GM12892 (cell line): ENCODE results near the gene CIP2A.

Source experiments
- DNase-seq: peaks from one replicate; pipeline ENCODE4 v3.0.0; 2011; ENCODE audit not compliant: insufficient read length
- FAIRE-seq: peaks from 2 replicates; lab custom pipeline; 2011; peaks lifted over from hg19 to GRCh38; lab: Jason Lieb, UNC
- POLR2A ChIP-seq: IDR thresholded peaks from 2 replicates; pipeline ENCODE4 v1.6.1; 2011; ENCODE audit warnings: low read depth, low read length, control low read depth
- POLR2AphosphoS5 ChIP-seq: IDR thresholded peaks from 2 replicates; pipeline ENCODE4 v1.6.1; 2011; ENCODE audit warnings: low read depth, low read length, control low read depth
- TAF1 ChIP-seq: IDR thresholded peaks from 2 replicates; pipeline ENCODE4 v1.6.1; 2011; ENCODE audit warnings: low read depth, mild to moderate bottlenecking, control low read depth, low read length, borderline replicate concordance

Gene CIP2A

DNA sequence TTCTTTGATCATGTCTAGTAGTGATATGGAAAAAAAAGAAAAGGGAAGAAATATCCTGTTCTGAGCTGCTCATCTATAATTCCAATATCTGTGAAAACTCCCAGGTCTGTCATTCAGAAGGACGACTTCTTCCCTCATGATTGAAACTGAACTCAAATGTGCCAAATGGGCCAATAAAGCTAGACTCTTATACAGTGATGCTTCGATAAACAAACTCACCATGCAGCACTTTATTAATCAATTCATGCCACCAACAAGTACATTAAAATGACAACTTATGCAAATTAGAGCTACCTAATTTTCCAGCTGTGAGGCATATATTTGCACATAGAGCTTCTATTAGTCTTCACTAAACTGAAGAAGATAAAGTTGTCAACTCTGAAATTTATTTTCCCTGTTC is 63.3 kb downstream of the CIP2A start:
- TF ChIP-seq TAF1 (no peak), POLR2A (no peak), POLR2AphosphoS5 (no peak)
- DNase-seq, result no peak
- no peak for FAIRE-seq

DNA sequence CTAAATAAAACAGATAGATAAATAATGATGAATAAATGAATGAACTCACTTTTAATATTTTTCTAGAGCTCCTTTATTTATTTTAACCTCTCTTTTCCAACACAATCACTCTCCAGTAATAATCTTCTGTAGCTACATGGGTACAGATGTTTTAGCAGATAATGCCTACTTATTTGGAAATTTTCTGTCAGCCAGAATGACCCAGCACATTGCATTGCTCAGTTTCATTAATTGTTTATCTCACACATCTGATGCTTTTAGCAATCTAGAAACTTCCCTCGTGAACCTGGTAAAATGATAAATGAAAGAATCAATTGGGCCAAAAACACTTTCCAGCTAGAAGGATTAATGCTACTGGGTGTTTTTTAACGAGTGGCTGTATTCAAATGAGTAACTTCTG is 64.0 kb downstream of the CIP2A start:
- FAIRE-seq (no peak), DNase-seq (no peak)
- TF ChIP-seq TAF1, result no peak
- TF ChIP-seq POLR2A, result no peak
- TF ChIP-seq POLR2AphosphoS5, result no peak

DNA sequence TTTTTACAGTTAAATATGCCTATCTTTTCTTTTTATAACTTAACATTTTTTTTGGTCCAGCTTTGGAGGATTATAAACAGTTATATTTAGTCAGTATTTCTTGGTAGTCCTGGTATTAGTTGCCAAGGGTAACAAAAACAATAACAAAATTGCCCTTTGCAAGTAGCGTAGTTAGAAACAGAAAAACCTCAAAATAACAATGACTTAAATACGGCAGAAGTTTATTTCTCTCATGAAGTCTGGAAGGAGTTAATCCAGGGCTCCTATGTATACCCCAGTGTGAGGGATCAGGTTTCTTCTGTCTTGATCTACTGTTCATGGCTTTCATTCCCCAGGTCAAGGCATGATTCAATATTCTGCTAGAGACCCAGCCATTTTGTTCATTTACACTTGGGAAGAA is 64.7 kb downstream of the CIP2A start:
- DNase-seq (no peak), FAIRE-seq (no peak)
- TF ChIP-seq POLR2AphosphoS5 (no peak), TAF1 (no peak), POLR2A (no peak)

DNA sequence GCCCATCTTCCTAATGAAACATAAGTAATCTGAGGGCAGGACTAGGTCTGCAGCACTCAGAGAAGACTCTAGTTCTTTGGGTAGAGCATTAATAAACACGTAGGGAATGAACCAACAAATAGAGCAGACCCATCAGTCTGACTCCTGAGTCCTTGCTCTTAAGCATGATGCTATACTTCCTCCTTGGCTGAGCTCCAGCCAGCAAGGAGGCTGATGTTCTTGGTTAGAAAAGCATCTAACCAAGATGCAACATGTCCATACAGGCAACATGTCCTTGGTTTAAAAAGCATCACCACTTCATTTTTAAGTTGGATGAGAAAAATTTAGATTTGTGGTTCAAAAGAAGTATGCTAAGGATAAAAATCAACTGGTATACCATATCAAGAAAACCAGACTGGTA is 70.3 kb downstream of the CIP2A start:
- TF ChIP-seq TAF1, result no peak
- no peak for TF ChIP-seq POLR2A
- TF ChIP-seq POLR2AphosphoS5, result no peak
- FAIRE-seq, result no peak

DNA sequence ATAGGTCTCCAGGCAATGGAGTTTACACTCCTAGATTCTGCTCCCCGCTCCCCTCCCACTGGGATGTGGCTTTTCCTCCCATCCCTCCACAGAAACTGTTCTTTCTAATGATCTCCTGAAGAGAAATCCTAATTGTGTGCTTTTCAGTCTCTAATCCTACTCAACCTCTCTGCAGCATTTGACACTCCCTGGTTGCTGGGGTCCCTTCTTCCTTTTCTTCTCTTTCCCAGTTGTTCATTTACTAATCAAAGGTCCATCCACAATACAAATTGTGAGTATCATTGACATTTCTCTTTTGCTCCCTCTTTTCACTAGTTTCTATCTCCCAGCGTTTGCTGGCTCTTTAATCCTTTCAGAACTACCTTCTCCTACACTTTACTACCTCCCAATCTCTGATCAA is 72.4 kb downstream of the CIP2A start:
- DNase-seq (no peak), FAIRE-seq (no peak)
- TF ChIP-seq TAF1, result no peak
- TF ChIP-seq POLR2A, result no peak
- TF ChIP-seq POLR2AphosphoS5, result no peak

More for the DNA sequence above, 70.3 kb downstream of the CIP2A start:
- no peak for DNase-seq

DNA sequence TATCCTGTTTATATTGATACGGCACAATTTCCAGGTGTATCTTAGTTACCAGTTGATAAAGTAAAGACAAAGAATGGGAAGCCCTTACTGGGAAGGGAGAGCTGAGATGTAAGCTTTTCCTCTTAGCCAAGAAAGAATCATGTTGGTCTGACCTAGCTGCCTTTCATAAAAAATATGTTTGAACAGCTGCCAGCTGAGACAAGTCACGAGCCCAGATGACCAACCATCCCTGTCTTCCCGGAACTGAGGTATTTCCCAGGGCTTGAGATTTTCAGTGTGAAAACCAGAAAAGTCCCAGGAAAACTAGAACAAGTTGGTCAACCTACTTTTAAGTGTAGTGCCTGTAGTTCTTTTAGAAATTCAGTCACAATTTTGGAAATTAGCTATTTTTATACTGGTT is 75.3 kb downstream of the CIP2A start:
- no peak for FAIRE-seq
- no peak for DNase-seq
- TF ChIP-seq POLR2AphosphoS5 (no peak), TAF1 (no peak), POLR2A (no peak)

DNA sequence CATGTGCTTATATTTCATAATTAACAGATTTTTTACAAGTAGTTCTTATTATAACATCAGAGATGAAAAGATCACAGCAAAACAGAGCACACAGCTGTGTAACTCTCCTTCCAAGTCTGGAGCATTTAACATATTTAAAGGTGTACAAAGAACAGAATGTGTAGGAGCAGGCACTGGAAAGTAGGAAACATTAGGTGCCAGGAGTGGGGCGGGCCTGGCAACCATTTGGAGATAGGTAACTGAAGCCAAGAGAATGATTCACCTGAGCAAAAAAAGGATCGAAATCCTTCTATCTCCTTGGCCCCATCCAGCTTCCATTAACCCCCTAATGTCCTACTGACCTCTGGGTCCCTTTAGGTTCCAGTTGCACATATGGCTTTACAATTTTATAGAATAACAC is 76.6 kb downstream of the CIP2A start:
- DNase-seq (no peak), FAIRE-seq (no peak)
- TF ChIP-seq TAF1, result no peak
- TF ChIP-seq POLR2A, result no peak
- no peak for TF ChIP-seq POLR2AphosphoS5

DNA sequence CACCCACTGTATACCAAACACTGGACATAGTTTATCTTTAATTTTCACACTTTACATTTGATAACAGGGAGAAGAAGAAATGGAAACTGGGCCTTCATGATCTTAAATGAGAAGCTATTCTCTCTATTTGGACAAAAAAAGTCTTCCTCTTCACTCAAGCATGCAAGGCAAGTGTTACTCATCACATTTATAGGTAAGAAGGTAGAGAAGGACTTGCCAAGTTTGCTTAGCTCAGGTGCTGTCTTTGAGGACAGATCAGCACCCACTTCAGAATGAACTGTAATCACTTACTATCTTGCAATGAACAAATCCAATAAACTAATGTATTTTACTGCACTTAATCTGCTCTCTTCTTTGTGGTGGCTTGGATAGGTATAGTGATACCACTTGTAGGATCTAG is 77.7 kb downstream of the CIP2A start:
- FAIRE-seq (no peak), DNase-seq (no peak)
- TF ChIP-seq POLR2AphosphoS5 (no peak), POLR2A (no peak)

DNA sequence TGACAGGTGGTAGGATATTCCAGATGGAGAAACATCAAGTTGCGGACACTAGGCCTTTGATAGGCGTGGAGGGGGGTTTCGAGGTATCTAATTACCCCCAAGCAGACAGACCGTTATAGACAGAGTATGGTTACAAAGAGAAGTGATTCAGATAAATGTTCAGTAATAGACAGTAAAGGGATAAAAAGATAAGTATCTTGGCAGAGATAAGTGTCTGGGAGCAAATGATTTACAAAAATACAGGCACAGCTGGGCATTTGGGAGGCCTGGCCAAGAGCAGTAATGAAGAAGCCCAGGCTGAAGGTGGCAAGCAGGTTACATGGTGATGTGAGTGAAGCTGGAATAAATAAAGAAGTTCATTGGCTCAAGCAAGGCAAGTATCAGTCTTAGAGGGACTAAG is 78.2 kb downstream of the CIP2A start:
- TF ChIP-seq POLR2A (no peak), POLR2AphosphoS5 (no peak)
- DNase-seq (no peak), FAIRE-seq (no peak)

DNA sequence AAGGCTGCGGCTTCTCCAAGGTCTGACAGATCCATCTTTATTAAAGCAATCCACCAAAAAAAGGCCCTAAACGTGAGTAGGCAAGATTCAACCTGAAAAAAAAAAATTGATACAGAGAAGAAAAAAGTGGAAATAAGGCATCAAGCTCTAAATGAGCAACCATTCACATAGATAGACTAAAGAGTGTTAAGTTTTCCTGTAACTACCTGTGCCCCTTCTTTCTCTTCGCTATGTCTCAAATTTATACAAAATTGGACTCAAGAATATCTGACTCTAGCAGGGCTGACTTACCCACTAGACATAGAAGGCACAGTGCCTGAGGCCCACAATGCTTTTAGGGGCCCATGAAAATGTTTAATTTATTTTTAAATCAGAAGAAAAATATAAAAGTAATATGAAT is 78.7 kb downstream of the CIP2A start, which contains the start of gene MYH15:
MYH15 (minus strand) TSS at position 101 of the 400 bp plus-strand sequence; CDS start at position 35, 66 bp downstream.
- TF ChIP-seq TAF1 (no peak), POLR2A (no peak), POLR2AphosphoS5 (no peak)
- no peak for FAIRE-seq
- no peak for DNase-seq

DNA sequence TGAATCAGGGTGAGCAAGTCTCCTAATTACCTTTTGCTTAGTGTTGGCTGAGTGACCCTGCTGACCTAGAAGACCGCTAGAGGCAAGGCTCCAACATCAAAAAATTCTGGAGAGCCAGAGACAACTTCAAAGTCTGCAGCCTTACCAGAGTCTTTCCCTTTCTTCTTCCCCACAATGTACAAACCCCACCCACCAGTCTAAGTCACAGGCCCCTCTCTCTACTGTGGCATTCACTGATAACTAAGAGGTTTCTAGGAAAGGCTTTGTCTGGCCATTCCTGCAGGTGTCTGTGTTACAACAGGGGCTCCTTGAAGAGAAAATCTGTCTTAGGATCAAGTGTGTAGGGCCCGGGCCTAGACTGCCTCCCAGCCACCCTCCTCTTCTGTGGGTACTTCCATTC is 79.4 kb downstream of the CIP2A start:
- TF ChIP-seq POLR2AphosphoS5 (no peak), POLR2A (no peak), TAF1 (no peak)
- no peak for DNase-seq
- no peak for FAIRE-seq

DNA sequence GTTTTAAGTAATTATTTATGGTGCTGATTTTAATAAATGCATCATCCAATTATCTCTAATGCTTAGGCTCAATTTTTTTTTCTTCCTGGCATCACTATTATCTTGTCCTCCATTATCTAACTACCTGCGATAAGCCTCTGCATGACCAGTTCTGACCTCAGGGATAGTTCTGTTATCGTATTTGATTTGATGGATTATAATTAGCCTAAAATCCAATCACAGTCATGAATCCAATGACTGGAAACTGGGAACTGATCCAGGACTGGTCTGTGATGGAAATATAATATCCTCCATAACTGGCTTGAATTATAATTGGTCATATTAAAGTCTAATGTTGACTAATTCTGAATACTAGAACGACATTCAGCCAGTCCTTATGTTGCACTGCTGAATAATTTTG is 80.0 kb downstream of the CIP2A start:
- TF ChIP-seq POLR2A, result no peak
- TF ChIP-seq TAF1, result no peak
- FAIRE-seq (no peak), DNase-seq (no peak)

DNA sequence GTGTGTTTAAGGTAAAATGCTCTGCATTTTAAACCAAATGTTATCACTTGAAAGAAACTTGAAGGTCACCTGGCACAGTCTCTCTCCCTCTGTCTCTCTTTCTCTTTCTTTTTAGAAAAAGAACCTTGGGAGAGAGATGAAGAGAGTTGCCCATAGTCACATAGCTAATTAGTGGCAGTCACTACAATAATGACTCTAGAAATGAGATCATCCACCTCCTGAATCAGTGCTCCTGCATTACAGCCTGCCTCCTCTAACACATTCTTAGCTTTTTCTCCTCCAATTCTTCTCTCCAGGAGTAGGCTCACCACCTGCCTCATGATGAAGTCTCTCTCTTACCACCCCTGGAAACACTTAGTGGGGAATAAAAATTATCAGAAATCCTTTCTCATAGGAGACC is 81.3 kb downstream of the CIP2A start:
- FAIRE-seq (no peak), DNase-seq (no peak)
- TF ChIP-seq POLR2AphosphoS5, result no peak
- no peak for TF ChIP-seq TAF1
- no peak for TF ChIP-seq POLR2A

DNA sequence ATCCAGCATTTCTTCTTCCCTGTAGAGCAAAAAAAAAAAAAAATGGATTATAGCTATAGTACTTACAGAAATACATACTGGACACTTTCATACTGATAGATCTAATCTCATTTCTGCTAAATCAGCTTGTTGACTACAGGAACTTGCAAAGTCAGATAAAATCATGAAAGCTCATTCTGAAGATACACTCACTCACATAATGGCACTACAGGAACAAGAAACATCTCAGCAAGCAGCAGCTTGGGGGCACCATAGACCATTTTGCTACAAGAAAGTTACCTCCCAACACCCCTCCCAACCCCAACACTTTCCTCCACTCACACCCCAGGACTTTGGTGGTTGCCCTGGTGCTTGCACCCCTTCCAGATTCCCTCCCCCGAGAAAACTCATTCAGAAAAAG is 83.4 kb downstream of the CIP2A start:
- TF ChIP-seq POLR2AphosphoS5 (no peak), TAF1 (no peak), POLR2A (no peak)
- DNase-seq (no peak), FAIRE-seq (no peak)
